Measurements from ENCODE around the gene TM9SF1. TPM values are rescaled to one million over a fixed set of nuclear protein-coding genes. Genes with fewer than 3 reads are reported as not detected.
A peak's percentile ranks its signal among the peaks of the same experiment; 100 is the strongest.

The TM9SF1 gene
- total RNA-seq, 4 donors from 2014 or later, result 46.8 to 61.3 (median 54.6) TPM

GRCh38 chr14:24213866-24214662 is 18.8 kb upstream of the TM9SF1 start:
- no peak for DNase-seq (ENCODE audit: low spot score in 2 of 2)
- Histone ChIP-seq H3K4me3 (peak overlapping the region; percentile 55 to 89 (median 70)), H3K9me3 (no peaks in the 10 kb centered on the region), H3K4me1 (peaks cover 0 to 41% (median 25%) of the 10 kb centered on the region in 4 donors), H3K27me3 (no peaks in the 10 kb centered on the region), H3K27ac (peak overlapping the region; percentile 79 to 98 (median 94)), H3K36me3 (peaks cover 0 to 41% (median 15%) of the 10 kb centered on the region in 3 donors)
- TF ChIP-seq CTCF (IDR thresholded peaks at IDR 0.05), result no peak
- TF ChIP-seq EP300 (IDR thresholded peaks at IDR 0.05), result no peak
- TF ChIP-seq POLR2A (IDR thresholded peaks at IDR 0.05), result no peak
- WGBS, 2 donors, result 92% methylated on average over 7 of the region's 7 CpGs

- WGBS, 2 donors, result 0 to 1% methylated on average over 44 to 52 of the region's 53 CpGs
- TF ChIP-seq EP300 (IDR thresholded peaks at IDR 0.05) (peak; percentile 62 to 98), POLR2A (IDR thresholded peaks at IDR 0.05) (peak; percentile 89 to 91), CTCF (IDR thresholded peaks at IDR 0.05) (peak in 2 of 5 experiments; percentile 48 to 51)
- DNase-seq (ENCODE audit: low spot score in 2 of 2), result peak; percentile 94 to 96
- Histone ChIP-seq H3K4me3 (peak within 1 kb of the TSS; percentile 55 to 89 (median 70)), H3K9me3 (no peaks in the 10 kb centered on the region), H3K27ac (peak within 1 kb of the TSS; percentile 79 to 98 (median 94)), H3K4me1 (peaks cover 0 to 41% (median 25%) of the 10 kb centered on the region in 4 donors), H3K36me3 (peaks cover 0 to 49% (median 15%) of the 10 kb centered on the region in 3 donors), H3K27me3 (no peaks in the 10 kb centered on the region)
These were observed 18.0 kb upstream of the TM9SF1 start, which contains the start of gene CHMP4A for GRCh38 chr14:24212924-24213865. CHMP4A (minus strand) TSS chr14:24213488; CDS start chr14:24213439, 49 bp downstream.

- H3K36me3 ChIP-seq, result peaks cover 0 to 52% (median 22%) of the 10 kb centered on the region in 3 donors
These were observed 16.1 kb upstream of the TM9SF1 start for GRCh38 chr14:24211311-24211710.

GRCh38 chr14:24207625-24208024 is 12.4 kb upstream of the TM9SF1 start:
- TF ChIP-seq POLR2A (IDR thresholded peaks at IDR 0.05), result no peak
- no peak for TF ChIP-seq EP300 (IDR thresholded peaks at IDR 0.05)
- TF ChIP-seq CTCF (IDR thresholded peaks at IDR 0.05), result no peak
- Histone ChIP-seq H3K4me1 (peaks cover 0 to 12% (median 9%) of the 10 kb centered on the region in 4 donors), H3K36me3 (peaks cover 0 to 85% (median 27%) of the 10 kb centered on the region in 3 donors), H3K9me3 (no peaks in the 10 kb centered on the region), H3K27ac (no peak overlapping the region), H3K4me3 (no peak overlapping the region), H3K27me3 (no peaks in the 10 kb centered on the region)
- WGBS, 2 donors, result 94 to 100% methylated on average over 2 of the region's 2 CpGs
- DNase-seq (ENCODE audit: low spot score in 2 of 2), result no peak

More at GRCh38 chr14:24211311-24211710, 16.1 kb upstream of the TM9SF1 start:
- DNase-seq (ENCODE audit: low spot score in 2 of 2), result no peak
- Histone ChIP-seq H3K27me3 (no peaks in the 10 kb centered on the region), H3K4me3 (no peak overlapping the region), H3K9me3 (no peaks in the 10 kb centered on the region), H3K27ac (no peak overlapping the region), H3K4me1 (peaks cover 0 to 40% (median 25%) of the 10 kb centered on the region in 4 donors)
- WGBS, 2 donors, result 89 to 93% methylated on average over 6 of the region's 6 CpGs
- TF ChIP-seq EP300 (IDR thresholded peaks at IDR 0.05) (no peak), CTCF (IDR thresholded peaks at IDR 0.05) (no peak), POLR2A (IDR thresholded peaks at IDR 0.05) (no peak)

Measured in tibial nerve (tissue), 4 donors.